ENCODE measurements around the gene MAN1B1. TPM values are rescaled to one million over a fixed set of nuclear protein-coding genes. Genes with fewer than 3 reads are reported as not detected.
A peak's percentile ranks its signal among the peaks of the same experiment; 100 is the strongest.

MAN1B1 gene
- total RNA-seq, 1 donor from 2014 or later: 58.9 TPM

DNA sequence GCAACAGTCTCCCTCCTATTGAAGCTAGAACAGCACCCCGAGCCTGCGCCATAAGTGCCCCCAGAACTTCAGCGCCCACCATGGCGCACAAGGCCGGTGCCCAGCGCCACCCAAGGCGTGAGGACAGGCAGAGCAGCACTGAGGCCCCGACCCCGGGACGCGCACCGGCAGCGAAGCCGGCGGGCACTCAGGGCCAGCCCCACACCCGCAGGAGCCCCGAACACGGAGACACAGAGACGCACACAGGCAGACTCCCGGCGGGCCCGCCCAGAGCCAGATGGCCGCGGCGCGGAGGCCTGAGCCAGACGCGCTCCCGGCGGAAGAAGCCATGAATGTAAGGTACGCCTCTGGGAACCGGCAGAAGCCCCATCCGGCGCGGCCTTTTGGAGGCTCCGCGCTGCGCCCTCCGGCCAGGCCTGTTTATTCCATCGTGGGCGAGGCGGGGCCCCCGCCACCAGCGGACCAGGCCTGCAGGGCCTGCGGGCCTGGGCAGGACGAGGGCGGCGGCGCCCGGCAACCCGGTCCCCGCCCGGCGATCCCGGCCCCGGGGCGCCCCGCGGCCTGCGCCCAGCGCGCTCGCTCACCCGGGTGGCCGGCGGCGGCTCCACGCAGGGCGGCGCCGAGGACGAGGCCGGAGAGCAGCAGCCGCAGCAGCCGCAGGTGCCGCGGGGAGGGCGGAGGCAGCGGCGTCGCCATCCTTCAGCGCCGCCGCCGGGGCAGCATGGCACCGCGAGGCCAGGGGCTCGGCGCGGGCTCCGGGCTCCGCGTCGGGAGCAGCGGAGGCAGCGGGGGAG, 41.3 kb upstream of the MAN1B1 start:
- Mint-ChIP-seq H3K4me1 (ENCODE audit: unreplicated experiment) (no peaks in the 10 kb centered on the region), H3K9me3 (no peaks in the 10 kb centered on the region), H3K4me3 (peak overlapping the region; percentile 84), H3K27ac (no peak overlapping the region), H3K27me3 (peaks cover 40% of the 10 kb centered on the region), H3K36me3 (no peaks in the 10 kb centered on the region)
- TF ChIP-seq, protein P1, sequence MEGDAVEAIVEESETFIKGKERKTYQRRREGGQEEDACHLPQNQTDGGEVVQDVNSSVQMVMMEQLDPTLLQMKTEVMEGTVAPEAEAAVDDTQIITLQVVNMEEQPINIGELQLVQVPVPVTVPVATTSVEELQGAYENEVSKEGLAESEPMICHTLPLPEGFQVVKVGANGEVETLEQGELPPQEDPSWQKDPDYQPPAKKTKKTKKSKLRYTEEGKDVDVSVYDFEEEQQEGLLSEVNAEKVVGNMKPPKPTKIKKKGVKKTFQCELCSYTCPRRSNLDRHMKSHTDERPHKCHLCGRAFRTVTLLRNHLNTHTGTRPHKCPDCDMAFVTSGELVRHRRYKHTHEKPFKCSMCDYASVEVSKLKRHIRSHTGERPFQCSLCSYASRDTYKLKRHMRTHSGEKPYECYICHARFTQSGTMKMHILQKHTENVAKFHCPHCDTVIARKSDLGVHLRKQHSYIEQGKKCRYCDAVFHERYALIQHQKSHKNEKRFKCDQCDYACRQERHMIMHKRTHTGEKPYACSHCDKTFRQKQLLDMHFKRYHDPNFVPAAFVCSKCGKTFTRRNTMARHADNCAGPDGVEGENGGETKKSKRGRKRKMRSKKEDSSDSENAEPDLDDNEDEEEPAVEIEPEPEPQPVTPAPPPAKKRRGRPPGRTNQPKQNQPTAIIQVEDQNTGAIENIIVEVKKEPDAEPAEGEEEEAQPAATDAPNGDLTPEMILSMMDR (conservative IDR thresholded peaks at IDR 0.05): no peak
- no peak for DNase-seq (ENCODE audit: extremely low spot score, unreplicated experiment)

DNA sequence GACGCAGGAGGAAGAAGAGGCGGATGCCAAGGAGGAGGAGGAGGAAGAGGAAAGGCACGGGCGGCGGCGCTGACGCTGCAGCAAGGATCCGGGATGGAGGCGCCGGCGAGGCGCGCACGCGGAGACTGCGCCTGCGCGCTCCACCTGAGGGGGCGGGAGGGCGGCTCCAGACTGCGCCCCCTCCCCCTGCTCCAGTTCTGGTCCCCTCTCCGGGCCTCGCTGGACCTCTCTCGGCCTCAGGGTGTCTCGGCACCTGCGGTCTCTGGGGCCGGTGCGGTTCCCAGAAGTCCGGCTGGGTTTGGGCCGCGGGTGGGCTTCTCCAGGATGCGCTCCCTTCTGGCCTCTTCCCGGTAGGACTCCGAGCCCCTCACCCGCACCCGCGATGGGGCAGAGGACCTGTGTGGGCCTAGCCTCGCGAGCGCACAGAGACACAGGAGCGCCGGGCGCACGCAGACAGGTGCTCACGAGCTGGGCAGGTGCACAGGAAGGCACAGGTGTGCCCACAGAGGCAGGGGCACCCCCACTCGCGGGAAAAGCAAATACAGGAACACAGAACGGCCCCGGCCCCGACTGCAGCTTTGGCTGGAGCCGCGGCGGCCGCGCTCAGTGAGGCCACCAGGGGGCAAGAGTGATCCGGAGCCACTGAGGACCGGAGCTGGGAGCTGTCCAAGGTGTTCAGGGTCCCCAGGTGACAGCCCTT, 40.5 kb upstream of the MAN1B1 start, which contains the start of gene NPDC1:
NPDC1 (minus strand) TSS at position 90 of the 700 bp plus-strand sequence. CDS start 188 bp downstream, outside the sequence.
- Mint-ChIP-seq H3K4me1 (ENCODE audit: unreplicated experiment) (no peaks in the 10 kb centered on the region), H3K27me3 (peaks cover 44% of the 10 kb centered on the region), H3K4me3 (peak within 1 kb of the TSS; percentile 84), H3K36me3 (no peaks in the 10 kb centered on the region), H3K9me3 (no peaks in the 10 kb centered on the region), H3K27ac (no peak within 1 kb of the TSS)
- DNase-seq (ENCODE audit: extremely low spot score, unreplicated experiment): peak; percentile 90
- TF ChIP-seq, protein P1 (conservative IDR thresholded peaks at IDR 0.05): peak; percentile 91

DNA sequence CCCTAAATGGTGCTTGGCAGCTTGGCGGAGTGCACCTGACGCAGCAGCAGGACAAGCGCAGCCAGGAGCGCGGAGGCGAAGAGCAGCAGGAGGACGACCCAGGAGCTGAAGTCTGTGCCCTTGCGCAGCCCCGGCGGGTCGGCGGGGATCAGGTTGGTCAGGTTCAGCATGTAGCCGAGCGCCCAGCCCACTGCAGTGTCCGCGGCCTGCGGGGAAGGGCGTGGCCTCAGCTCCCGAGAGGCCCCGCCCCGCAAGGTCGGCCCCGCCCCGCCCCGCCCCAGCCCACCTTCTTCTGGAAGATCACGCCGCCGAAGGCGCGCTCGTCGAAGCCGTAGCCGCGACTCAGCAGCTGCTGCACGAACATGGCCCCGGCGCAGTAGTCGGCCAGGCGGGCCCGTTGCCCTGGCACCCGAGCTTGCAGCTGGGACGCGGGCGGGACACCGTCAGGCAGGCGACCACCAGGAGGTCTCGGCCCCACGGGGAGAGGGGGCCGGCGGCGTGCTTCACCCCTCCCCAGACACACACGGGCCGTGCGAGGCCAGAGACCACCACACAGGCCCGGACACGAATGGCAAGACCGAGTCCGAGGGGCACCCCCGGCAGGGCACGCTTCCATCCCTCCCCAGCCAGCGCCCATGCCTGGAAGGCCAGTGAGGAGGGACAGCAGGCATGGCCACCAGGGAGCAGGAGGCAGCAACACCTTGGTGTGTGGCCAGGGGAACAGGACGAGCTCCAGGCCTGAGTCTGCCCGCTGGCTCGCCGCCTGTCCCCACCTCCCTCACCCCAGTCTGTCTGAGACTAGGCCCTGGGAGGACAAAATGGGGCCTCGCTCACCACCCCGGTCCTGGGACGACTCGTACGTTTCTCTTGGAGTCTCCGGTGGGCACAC, 37.9 kb upstream of the MAN1B1 start:
- TF ChIP-seq, protein P1 (conservative IDR thresholded peaks at IDR 0.05): no peak
- Mint-ChIP-seq H3K4me3 (no peak overlapping the region), H3K36me3 (no peaks in the 10 kb centered on the region), H3K27ac (no peak overlapping the region), H3K4me1 (ENCODE audit: unreplicated experiment) (no peaks in the 10 kb centered on the region), H3K27me3 (peaks cover 54% of the 10 kb centered on the region), H3K9me3 (no peaks in the 10 kb centered on the region)
- no peak for DNase-seq (ENCODE audit: extremely low spot score, unreplicated experiment)

DNA sequence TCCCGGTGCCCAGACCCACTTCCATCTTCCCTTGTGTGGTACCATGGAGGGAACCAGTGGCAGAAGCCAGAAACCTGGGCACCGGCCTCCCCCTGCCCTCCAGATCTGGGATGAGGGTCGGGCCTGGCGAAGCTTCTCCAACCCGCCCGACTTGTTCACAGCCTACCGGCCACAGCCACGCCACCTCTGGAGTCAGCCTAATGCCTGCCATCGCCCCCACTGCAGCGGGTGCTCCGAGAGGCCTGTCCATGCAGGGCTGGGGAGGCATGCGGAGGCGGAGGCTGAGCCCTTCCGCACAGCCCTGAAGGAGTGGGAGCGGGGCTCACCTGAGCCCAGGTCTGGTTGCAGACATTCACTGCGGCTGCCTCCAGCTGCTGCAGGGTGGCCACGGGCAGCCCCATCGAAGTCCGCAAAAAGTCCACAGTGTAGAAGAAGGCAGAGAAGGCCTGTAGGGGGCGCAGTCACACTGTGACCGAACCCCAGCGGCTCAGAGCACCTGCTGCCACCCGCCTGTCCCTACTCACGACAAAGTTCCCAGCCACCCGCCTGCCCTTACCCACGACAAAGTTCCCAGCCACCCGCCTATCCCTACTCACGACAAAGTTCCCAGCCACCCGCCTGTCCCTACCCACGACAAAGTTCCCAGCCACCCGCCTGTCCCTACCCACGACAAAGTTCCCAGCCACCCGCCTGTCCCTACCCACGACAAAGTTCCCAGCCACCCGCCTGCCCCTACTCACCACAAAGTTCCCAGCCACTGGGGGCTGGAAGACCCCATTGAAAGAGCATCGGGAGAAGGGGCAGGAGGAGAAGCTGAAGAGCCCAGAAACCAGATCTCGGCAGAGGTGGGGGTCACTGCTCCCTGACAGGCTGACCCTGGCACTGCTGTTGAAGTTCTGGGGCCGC, 37.0 kb upstream of the MAN1B1 start:
- TF ChIP-seq, protein P1 (conservative IDR thresholded peaks at IDR 0.05): peak; percentile 76
- Mint-ChIP-seq H3K27ac (no peak overlapping the region), H3K36me3 (no peaks in the 10 kb centered on the region), H3K4me3 (no peak overlapping the region), H3K27me3 (peaks cover 55% of the 10 kb centered on the region), H3K4me1 (ENCODE audit: unreplicated experiment) (no peaks in the 10 kb centered on the region), H3K9me3 (no peaks in the 10 kb centered on the region)
- DNase-seq (ENCODE audit: extremely low spot score, unreplicated experiment): no peak

All from type B pancreatic cell (in vitro differentiated cells).